ENCODE results near the gene ATN1. TPM values are rescaled to one million over a fixed set of nuclear protein-coding genes. Genes with fewer than 3 reads are reported as not detected.

The ATN1 gene
- polyA plus RNA-seq, 3 donors: 0.40 to 10.6 TPM; not detected in 1

DNA sequence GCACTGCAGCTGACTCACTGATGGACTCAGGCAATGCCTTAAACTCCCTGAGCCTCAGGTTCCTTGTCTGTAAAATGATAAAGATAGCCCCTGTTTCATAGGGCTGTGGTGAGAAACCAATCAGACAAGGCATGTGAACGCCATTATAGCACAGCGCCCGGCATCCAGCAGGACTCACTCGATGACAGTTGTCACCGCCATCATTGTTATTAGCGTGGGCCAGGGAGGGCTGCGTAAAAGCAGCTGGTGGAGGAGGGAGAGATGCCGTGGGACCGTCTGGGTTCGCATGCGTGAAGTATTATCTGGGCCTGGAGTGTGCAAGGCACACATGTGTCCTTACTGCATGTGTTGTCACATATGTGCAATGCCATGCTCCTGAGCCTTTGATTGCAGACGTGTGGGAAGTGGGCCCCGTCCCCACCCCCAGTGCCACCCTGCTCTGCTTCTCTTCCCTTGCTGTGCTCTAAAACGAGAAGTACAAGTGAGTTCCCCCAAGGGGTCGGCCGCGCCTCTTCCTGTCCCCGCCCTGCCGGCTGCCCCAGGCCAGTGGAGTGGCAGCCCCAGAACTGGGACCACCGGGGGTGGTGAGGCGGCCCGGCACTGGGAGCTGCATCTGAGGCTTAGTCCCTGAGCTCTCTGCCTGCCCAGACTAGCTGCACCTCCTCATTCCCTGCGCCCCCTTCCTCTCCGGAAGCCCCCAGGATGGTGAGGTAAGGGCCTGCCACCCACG lies 23.2 kb downstream of the ATN1 start, which contains the start of gene PTPN6:
Gene PTPN6, plus strand, starts transcription at position 546 of the 730 bp plus-strand sequence. Its CDS starts 157 bp downstream, at position 703.
- Histone ChIP-seq H3K36me3 (replicated peaks in 1 of 2; ENCODE audit: control insufficient read depth in 1 of 2, insufficient read depth in 2 of 2, low read length in 2 of 2) (peaks cover 28 to 33% of the 10 kb centered on the region in 2 donors), H3K4me3 (replicated peaks in 1 of 3; ENCODE audit: low read depth in 2 of 3, low read length in 3 of 3) (peak within 1 kb of the TSS; percentile 61 to 99 (median 98)), H3K27me3 (ENCODE audit: control insufficient read depth in 2 of 2, insufficient read depth in 2 of 2, low read length in 2 of 2) (no peaks in the 10 kb centered on the region), H3K9me3 (replicated peaks in 1 of 2; ENCODE audit: control insufficient read depth in 1 of 2, insufficient read depth in 1 of 2, low read length in 2 of 2) (no peaks in the 10 kb centered on the region), H4K20me1 (ENCODE audit: insufficient read depth, low read length) (peaks cover 47% of the 10 kb centered on the region), H3K4me1 (ENCODE audit: control insufficient read depth in 1 of 2, insufficient read depth in 2 of 2, low read length in 2 of 2) (peaks cover 74 to 82% of the 10 kb centered on the region in 2 donors), H3K79me2 (ENCODE audit: insufficient read depth, low read length) (peaks cover 71% of the 10 kb centered on the region), H3K4me2 (replicated peaks; ENCODE audit: extremely low read depth, low read length, poor library complexity, severe bottlenecking) (peak within 1 kb of the TSS; percentile 92), H2AFZ (ENCODE audit: insufficient read depth, low read depth, low read length, poor library complexity, severe bottlenecking) (peak within 1 kb of the TSS; percentile 48), H3K27ac (ENCODE audit: low read depth in 1 of 2, low read length in 2 of 2) (peak within 1 kb of the TSS; percentile 87 to 95), H3K9ac (ENCODE audit: insufficient read depth, low read length, poor library complexity, severe bottlenecking) (peak within 1 kb of the TSS; percentile 93)
- WGBS (ENCODE audit: insufficient coverage): 4% methylated on average over 22 of the region's 25 CpGs
- Mint-ChIP-seq H3K4me1 (peaks cover 71% of the 10 kb centered on the region), H3K27me3 (ENCODE audit: low read depth in 3 of 3) (peaks cover 0 to 3% (median 0%) of the 10 kb centered on the region in 3 donors), H3K36me3 (peaks cover 32 to 41% of the 10 kb centered on the region in 2 donors), H3K27ac (peak within 1 kb of the TSS; percentile 93 to 98 (median 96)), H3K9me3 (peaks cover 0 to 2% (median 0%) of the 10 kb centered on the region in 7 donors), H3K4me3 (peak within 1 kb of the TSS; percentile 97 to 99)
- no peak for TF ChIP-seq CTCF (IDR thresholded peaks at IDR 0.05)
- DNase-seq: peak; percentile 77 to 87 (median 82)
- intact Hi-C loops (cut with micrococcal nuclease): loop anchor here in 1 of 2 donors (5.0 to 10.0 kb wide), 2 partner anchors 66 to 416 kb away; partner anchors contain the start of genes GAPDH and LPCAT3

- peak overlapping the region; percentile 92 for H3K4me2 ChIP-seq (replicated peaks; ENCODE audit: extremely low read depth, low read length, poor library complexity, severe bottlenecking)
- H3K4me3 Mint-ChIP-seq: peak overlapping the region; percentile 97 to 99
- peaks cover 0 to 2% (median 0%) of the 10 kb centered on the region in 7 donors for H3K9me3 Mint-ChIP-seq
- H3K79me2 ChIP-seq (ENCODE audit: insufficient read depth, low read length): peaks cover 76% of the 10 kb centered on the region
- peaks cover 74 to 82% of the 10 kb centered on the region in 2 donors for H3K4me1 ChIP-seq (ENCODE audit: control insufficient read depth in 1 of 2, insufficient read depth in 2 of 2, low read length in 2 of 2)
- H3K36me3 Mint-ChIP-seq: peaks cover 39 to 48% of the 10 kb centered on the region in 2 donors
- peaks cover 71% of the 10 kb centered on the region for H3K4me1 Mint-ChIP-seq
- peaks cover 0 to 3% (median 0%) of the 10 kb centered on the region in 3 donors for H3K27me3 Mint-ChIP-seq (ENCODE audit: low read depth in 3 of 3)
- no peak overlapping the region for H2AFZ ChIP-seq (ENCODE audit: insufficient read depth, low read depth, low read length, poor library complexity, severe bottlenecking)
- H3K27ac ChIP-seq (ENCODE audit: low read depth in 1 of 2, low read length in 2 of 2): peak overlapping the region; percentile 87 to 95
- no peak for DNase-seq
- H4K20me1 ChIP-seq (ENCODE audit: insufficient read depth, low read length): peaks cover 54% of the 10 kb centered on the region
- peak overlapping the region; percentile 87 to 98 (median 96) for H3K27ac Mint-ChIP-seq
- H3K4me3 ChIP-seq (replicated peaks in 1 of 3; ENCODE audit: low read depth in 2 of 3, low read length in 3 of 3): peak overlapping the region; percentile 61 to 99 (median 98)
- no peaks in the 10 kb centered on the region for H3K9me3 ChIP-seq (replicated peaks in 1 of 2; ENCODE audit: control insufficient read depth in 1 of 2, insufficient read depth in 1 of 2, low read length in 2 of 2)
- peak overlapping the region; percentile 93 for H3K9ac ChIP-seq (ENCODE audit: insufficient read depth, low read length, poor library complexity, severe bottlenecking)
- no peak for TF ChIP-seq CTCF (IDR thresholded peaks at IDR 0.05)
- H3K36me3 ChIP-seq (replicated peaks in 1 of 2; ENCODE audit: control insufficient read depth in 1 of 2, insufficient read depth in 2 of 2, low read length in 2 of 2): peaks cover 35 to 39% of the 10 kb centered on the region in 2 donors
- intact Hi-C loops (cut with micrococcal nuclease): loop anchor here in 1 of 2 donors (5.0 to 10.0 kb wide), 2 partner anchors 66 to 417 kb away; partner anchors contain the start of genes GAPDH and LPCAT3
- 0% methylated on average over 16 of the region's 20 CpGs for WGBS (ENCODE audit: insufficient coverage)
- H3K27me3 ChIP-seq (ENCODE audit: control insufficient read depth in 2 of 2, insufficient read depth in 2 of 2, low read length in 2 of 2): no peaks in the 10 kb centered on the region
Observed at GRCh38 chr12:6951551-6952120, 23.9 kb downstream of the ATN1 start.
